Aorta (tissue), 5 donors: ENCODE results near the gene OSM. TPM values are rescaled to one million over a fixed set of nuclear protein-coding genes. Genes with fewer than 3 reads are reported as not detected.

ENCODE experiments used
- ATAC-seq: fragments of 200-7000 bp; cut with Tn5 transposase; one replicate; pipeline ENCODE4 v1.9.1; 2022; ENCODE audit warnings: moderate library complexity; ENCODE audit not compliant: low FRiP score
- DNase-seq, 2 donors: peaks; one replicate each; pipeline ENCODE4 v3.0.0-alpha.2; 2020
- H3K27ac ChIP-seq, 2 donors: one replicate each; pipeline ENCODE4 v1.5.1; 2013; ENCODE audit warnings: low read length in 2 of 2, mild to moderate bottlenecking in 2 of 2, moderate library complexity in 2 of 2, control low read depth in 1 of 2, inconsistent platforms in 1 of 2, low read depth in 1 of 2
- H3K27me3 ChIP-seq, 2 donors: one replicate each; pipeline ENCODE4 v1.6.1; 2013; ENCODE audit warnings: control low read depth in 1 of 2, low read length in 1 of 2, mild to moderate bottlenecking in 1 of 2, moderate library complexity in 1 of 2; ENCODE audit not compliant: insufficient read depth in 2 of 2, control insufficient read depth in 1 of 2
- H3K36me3 ChIP-seq, 2 donors: one replicate each; pipeline ENCODE4 v1.6.1; 2013; ENCODE audit warnings: control low read depth in 1 of 2, low read length in 1 of 2, mild to moderate bottlenecking in 1 of 2; ENCODE audit not compliant: insufficient read depth in 2 of 2, control insufficient read depth in 1 of 2
- H3K4me1 ChIP-seq, 2 donors: one replicate each; pipeline ENCODE4 v1.6.1; 2013; ENCODE audit warnings: low read length in 2 of 2, control low read depth in 1 of 2, mild to moderate bottlenecking in 1 of 2, moderate library complexity in 1 of 2; ENCODE audit not compliant: insufficient read depth in 2 of 2, control insufficient read depth in 1 of 2
- H3K4me3 ChIP-seq, 2 donors: one replicate each; pipeline ENCODE4 v1.5.1; 2013; ENCODE audit warnings: low read length in 2 of 2, control low read depth in 1 of 2, mild to moderate bottlenecking in 1 of 2
- H3K9me3 ChIP-seq: one replicate; pipeline ENCODE4 v1.6.1; 2013; ENCODE audit warnings: mild to moderate bottlenecking, low read length; ENCODE audit not compliant: control insufficient read depth
- WGBS, 2 donors: extraction: QIAGEN DNeasy Blood & Tissue Kit; methylation state at CpG; one replicate each; pipeline ENCODE4 v1.1.7; 2013; 5-methylcytosine and 5-hydroxymethylcytosine counted together
- intact Hi-C, 2 donors: fragments of 100-400 bp; cut with DNase I; formaldehyde crosslinking; loops; one replicate each; pipeline versions ENCODE4 v1.14.2 to v1.15.0; 2022
- polyA plus RNA-seq, 2 donors: library from polyadenylated mRNA; stranded (reverse); fragments of 200-250 nt; gene quantifications; one replicate each; pipeline ENCODE4 v1.2.3, GENCODE V29; 2013
- total RNA-seq, 2 donors: library from RNA; stranded (reverse); fragmentation: NEBNext Ultra II Directional; extraction: Animal tissue kit (Norgen Biotek cat#: 25700); gene quantifications; one replicate each; pipeline ENCODE4 v1.2.1, GENCODE V29; 2021
- donor health status: healthy with polysubstance abuse.
- donor health status: Bipolar disorder and iron deficiency.
- donor health status: DM: no; HTN: no; CAD: no.
- donor health status: DM: no; HTN: no; CAD: no.
- donor health status: DM: yes; HTN: yes; CAD: no.

Gene OSM
- total and polyA plus RNA-seq, 4 donors = 1.4 to 3.9 (median 1.5) TPM

DNA sequence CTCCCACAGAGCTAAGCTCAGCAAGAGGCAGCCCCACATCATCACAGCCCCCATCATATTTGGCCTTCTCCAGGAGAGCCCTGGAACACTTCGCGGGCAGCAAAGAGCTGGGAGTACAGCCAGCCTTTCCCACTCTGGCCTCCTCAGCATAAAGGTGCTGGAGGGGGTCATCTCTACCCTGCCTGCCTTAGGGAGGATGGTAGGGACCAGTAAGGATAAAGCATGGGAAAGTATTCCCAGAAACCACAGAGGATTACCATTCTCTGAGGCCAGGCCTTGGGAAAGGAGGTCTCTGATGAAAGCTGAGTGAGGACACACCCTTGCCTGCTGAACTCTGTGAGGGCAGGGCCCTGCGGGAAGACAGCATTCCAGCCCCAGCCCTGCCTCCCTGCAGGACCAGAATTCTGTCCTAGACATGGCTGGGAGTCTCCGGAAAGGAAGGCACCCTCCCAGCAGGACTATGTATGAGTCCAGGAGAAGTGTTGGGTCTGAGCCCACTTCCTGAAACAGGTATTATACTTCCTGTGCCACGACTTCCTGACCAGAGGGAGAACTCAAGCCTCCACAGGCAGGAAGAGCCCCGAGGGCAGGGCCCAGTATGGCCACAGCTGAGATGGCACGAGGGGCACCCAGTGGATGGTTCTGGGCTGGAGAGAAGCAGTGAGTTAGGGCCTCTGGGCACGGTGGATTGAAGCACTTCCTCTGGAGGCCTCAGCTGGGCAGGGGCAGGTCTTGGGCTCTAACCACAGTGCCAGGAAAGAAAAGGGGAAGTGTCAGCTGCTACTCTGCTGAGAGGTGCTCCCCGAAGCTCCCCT is 35.6 kb upstream of the OSM start:
- H3K4me1 ChIP-seq = peaks cover 0 to 7% of the 10 kb centered on the region in 2 donors
- H3K9me3 ChIP-seq = no peaks in the 10 kb centered on the region
- peak; percentile 9 for ATAC-seq
- no peak overlapping the region for H3K27ac ChIP-seq
- peak in 1 of 2 donors; percentile 87 for DNase-seq
- H3K36me3 ChIP-seq = no peaks in the 10 kb centered on the region
- no peaks in the 10 kb centered on the region for H3K27me3 ChIP-seq
- 54 to 58% methylated on average over 9 of the region's 9 CpGs for WGBS, 2 donors
- intact Hi-C loops = no loop called here
- no peak overlapping the region for H3K4me3 ChIP-seq

- Histone ChIP-seq H3K9me3 (no peaks in the 10 kb centered on the region), H3K4me3 (no peak overlapping the region), H3K27ac (no peak overlapping the region), H3K36me3 (no peaks in the 10 kb centered on the region), H3K4me1 (peaks cover 0 to 2% of the 10 kb centered on the region in 2 donors), H3K27me3 (no peaks in the 10 kb centered on the region)
- intact Hi-C loops = no loop called here
- DNase-seq = no peak
- ATAC-seq = no peak
- 91 to 92% methylated on average over 13 of the region's 13 CpGs for WGBS, 2 donors
These were observed 32.7 kb upstream of the OSM start for GRCh38 chr22:30299322-30299721.

- H3K36me3 ChIP-seq = no peaks in the 10 kb centered on the region
- no peak overlapping the region for H3K4me3 ChIP-seq
- H3K27ac ChIP-seq = no peak overlapping the region
- ATAC-seq (no peak), DNase-seq (no peak)
- intact Hi-C loops = no loop called here
- H3K4me1 ChIP-seq = no peaks in the 10 kb centered on the region
- H3K9me3 ChIP-seq = no peaks in the 10 kb centered on the region
- H3K27me3 ChIP-seq = no peaks in the 10 kb centered on the region
- 12 to 19% methylated on average over 9 of the region's 9 CpGs for WGBS, 2 donors
These were observed 31.5 kb upstream of the OSM start for GRCh38 chr22:30297991-30298701.

DNA sequence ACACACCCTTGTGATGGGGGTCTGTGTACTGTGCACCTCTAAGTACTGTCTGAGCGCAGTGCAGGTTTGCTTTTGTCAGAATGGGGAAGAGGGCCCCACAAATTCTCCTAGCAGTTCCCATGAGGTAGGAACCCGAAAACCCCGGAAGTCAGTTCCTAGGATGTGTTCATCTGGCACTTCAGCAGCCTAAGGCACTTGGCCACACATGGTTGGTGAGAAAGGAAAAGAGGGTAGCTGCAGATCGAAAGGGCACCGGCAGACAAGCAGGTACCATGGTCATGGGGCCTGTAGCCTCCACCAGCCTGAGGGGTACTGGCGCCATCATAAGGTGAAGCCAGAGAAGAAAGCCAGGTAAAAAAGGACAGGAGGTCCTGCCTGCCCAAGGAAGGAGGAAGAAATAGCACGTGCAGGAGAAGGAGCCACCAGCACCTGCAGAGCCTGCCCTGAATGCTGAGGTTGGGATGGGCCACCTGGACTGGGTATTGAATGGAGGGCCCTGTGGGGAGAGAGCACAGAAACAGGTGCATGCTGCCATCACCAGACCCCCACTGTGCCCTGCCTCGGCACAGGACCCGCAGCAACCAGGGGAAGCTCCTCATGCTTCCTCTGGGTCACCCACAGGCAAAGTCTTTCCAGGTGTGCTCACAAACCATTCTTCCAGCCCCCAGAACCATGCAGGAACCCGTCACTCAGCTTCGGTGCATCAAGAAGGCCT is 30.8 kb upstream of the OSM start:
- DNase-seq = no peak
- intact Hi-C loops = no loop called here
- no peak overlapping the region for H3K4me3 ChIP-seq
- H3K27ac ChIP-seq = no peak overlapping the region
- no peaks in the 10 kb centered on the region for H3K4me1 ChIP-seq
- ATAC-seq = no peak
- 76 to 78% methylated on average over 11 of the region's 11 CpGs for WGBS, 2 donors
- no peaks in the 10 kb centered on the region for H3K36me3 ChIP-seq
- no peaks in the 10 kb centered on the region for H3K27me3 ChIP-seq
- no peaks in the 10 kb centered on the region for H3K9me3 ChIP-seq

- 73 to 77% methylated on average over 3 of the region's 3 CpGs for WGBS, 2 donors
- DNase-seq = no peak
- no peak overlapping the region for H3K27ac ChIP-seq
- no peaks in the 10 kb centered on the region for H3K4me1 ChIP-seq
- H3K9me3 ChIP-seq = no peaks in the 10 kb centered on the region
- ATAC-seq = no peak
- peaks cover 0 to 3% of the 10 kb centered on the region in 2 donors for H3K36me3 ChIP-seq
- no peaks in the 10 kb centered on the region for H3K27me3 ChIP-seq
- intact Hi-C loops = no loop called here
- no peak overlapping the region for H3K4me3 ChIP-seq
These were observed 30.2 kb upstream of the OSM start for GRCh38 chr22:30296833-30297232.

DNA sequence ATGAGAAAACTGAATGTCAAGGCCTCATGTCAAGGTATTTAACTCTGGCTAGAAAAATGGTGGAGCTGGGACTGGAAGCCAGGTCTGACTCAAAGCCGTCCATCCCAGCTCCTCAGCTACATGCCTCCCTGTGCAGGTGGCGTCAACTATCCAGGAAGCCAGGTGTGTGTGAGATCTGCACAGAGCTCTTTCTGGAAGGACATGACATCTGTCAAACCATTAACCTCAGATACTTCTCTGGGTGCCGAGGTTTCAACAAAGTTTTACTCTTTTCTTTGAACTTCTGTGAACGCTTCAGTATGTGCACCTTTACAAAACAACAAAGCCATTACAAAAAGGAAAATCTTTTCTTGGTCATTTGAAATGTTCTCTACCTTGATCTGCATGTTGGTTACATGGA is 29.7 kb upstream of the OSM start:
- Histone ChIP-seq H3K27ac (no peak overlapping the region), H3K36me3 (peaks cover 0 to 3% of the 10 kb centered on the region in 2 donors), H3K4me3 (no peak overlapping the region), H3K27me3 (no peaks in the 10 kb centered on the region), H3K4me1 (no peaks in the 10 kb centered on the region), H3K9me3 (no peaks in the 10 kb centered on the region)
- ATAC-seq = no peak
- intact Hi-C loops = no loop called here
- no peak for DNase-seq
- WGBS, 2 donors = 91 to 94% methylated on average over 4 of the region's 4 CpGs

GRCh38 chr22:30295576-30295975 is 28.9 kb upstream of the OSM start:
- WGBS, 2 donors = 59 to 63% methylated on average over 7 of the region's 7 CpGs

DNA sequence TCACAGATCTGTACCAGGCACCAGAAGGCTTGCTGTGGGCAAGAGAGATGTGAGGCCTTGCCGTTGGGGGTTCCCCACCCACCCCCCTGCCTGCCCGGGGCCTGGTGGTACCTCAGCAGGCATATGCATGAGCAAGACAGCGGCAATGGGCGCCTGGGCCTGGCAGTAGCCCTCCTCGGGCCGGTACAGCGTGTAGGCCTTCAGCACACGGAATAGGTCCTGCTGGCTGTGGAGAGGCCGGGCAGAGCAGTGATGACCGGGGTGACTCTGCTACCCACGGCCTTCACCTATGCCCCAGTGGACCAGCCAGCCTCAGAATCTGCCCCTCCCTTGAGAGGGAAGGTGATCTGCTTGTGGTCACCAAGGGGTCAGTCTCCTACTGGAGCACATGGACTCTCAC is 28.2 kb upstream of the OSM start:
- Histone ChIP-seq H3K36me3 (peaks cover 0 to 3% of the 10 kb centered on the region in 2 donors), H3K27ac (no peak overlapping the region), H3K4me1 (no peaks in the 10 kb centered on the region), H3K4me3 (no peak overlapping the region), H3K27me3 (no peaks in the 10 kb centered on the region), H3K9me3 (no peaks in the 10 kb centered on the region)
- no peak for DNase-seq
- WGBS, 2 donors = 89 to 91% methylated on average over 11 of the region's 11 CpGs
- intact Hi-C loops = loop anchor here in 1 of 2 donors (5.0 kb wide), 1 partner anchor 47 kb away; no protein-coding TSS in a partner anchor
- no peak for ATAC-seq

More at GRCh38 chr22:30295576-30295975, 28.9 kb upstream of the OSM start:
- DNase-seq (no peak), ATAC-seq (no peak)
- intact Hi-C loops = no loop called here
- Histone ChIP-seq H3K9me3 (no peaks in the 10 kb centered on the region), H3K4me1 (no peaks in the 10 kb centered on the region), H3K27me3 (no peaks in the 10 kb centered on the region), H3K4me3 (no peak overlapping the region), H3K36me3 (peaks cover 0 to 3% of the 10 kb centered on the region in 2 donors), H3K27ac (no peak overlapping the region)
